IPS-NIHi7 (cell line): ENCODE data around the gene SLC6A12.

Experiments
- DNase-seq: peaks from one replicate; pipeline ENCODE4 v3.0.0; 2012; ENCODE audit warnings: mixed read lengths; ENCODE audit errors: extremely low spot score

Gene SLC6A12

GRCh38 chr12:163406-163986, 50.5 kb downstream of the SLC6A12 start:
- DNase-seq, result no peak

DNA sequence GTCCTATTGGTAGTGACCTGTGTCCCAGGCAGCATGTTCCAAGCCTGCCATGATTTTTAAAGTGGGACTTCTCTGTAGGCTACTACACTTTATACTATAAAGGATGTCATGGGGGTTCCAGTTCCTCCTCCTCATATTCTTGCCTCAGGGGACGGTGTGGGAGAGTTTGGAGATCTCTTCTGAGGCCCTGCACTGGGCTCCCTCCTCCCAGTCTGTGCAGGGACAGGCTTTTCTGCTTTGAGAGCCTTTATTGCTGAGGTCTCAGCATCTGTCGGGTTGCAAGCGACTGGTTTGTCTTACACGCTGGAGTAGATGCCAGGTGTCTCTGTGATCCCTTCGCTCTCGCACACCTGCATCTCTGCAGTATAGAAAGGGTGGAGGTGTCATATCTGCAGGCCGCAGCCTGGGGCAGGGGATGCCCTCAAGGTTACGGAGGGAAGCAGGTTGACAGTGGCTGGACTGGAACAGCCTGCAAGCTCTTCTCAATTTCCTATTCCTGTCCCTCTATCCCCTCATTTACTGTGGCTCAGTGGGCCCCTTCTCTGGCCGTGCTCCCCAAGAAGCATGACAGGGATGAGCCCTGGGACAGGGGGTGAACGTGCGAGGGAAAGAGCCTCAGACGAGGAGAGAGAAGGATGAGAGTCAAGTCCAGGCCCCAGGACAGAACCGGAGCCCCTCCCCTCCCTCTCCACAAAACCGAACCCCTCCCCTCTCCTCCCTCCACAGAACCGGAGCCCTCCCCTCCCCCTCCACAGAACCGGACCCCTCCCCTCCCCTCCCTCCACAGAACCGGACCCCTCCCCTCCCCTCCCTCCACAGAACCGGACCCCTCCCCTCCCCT, 51.3 kb downstream of the SLC6A12 start:
- no peak for DNase-seq

DNA sequence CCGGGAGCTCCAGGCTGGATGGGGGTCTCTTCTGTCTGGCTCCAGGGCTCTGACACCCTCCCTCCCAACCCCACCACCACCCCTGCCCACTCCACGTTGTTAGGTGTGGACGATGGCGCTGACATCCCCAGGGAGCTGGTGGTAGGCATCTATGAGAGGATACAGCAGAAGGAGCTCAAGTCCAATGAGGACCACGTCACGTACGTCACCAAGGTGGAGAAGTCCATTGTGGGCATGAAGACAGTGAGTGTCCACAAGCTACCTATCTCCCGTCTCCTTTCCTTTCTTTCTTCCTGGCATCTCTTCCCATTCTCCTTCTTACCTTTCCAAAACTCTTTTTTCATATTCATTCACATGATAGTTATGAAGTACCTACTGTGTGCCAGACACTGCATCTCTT, 52.1 kb downstream of the SLC6A12 start:
- DNase-seq, result no peak

DNA sequence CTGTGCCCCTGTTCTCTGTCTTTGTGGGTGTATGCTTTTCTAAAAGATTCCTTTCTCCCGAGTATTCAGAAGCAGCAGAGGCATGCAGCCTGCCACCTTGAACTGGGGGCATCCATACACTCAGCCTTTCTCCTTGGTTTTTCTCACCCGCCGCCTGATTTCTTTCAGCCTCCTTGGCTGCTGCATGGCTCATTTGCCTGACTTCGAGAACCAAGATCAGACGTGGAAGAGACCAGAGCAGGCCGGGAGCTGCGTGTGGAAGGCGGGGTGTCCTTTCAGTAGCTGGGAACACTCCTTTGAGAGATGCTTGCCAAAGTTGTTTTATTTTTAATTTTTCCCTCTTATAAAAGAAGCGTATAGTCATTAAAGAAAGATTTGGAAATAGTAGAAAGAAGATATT, 53.1 kb downstream of the SLC6A12 start:
- DNase-seq, result no peak

- DNase-seq, result no peak
Measured at GRCh38 chr12:159156-159782, 54.7 kb downstream of the SLC6A12 start.

GRCh38 chr12:157644-158043, 56.3 kb downstream of the SLC6A12 start:
- no peak for DNase-seq

- DNase-seq, result no peak
Measured at GRCh38 chr12:156945-157344, 57.0 kb downstream of the SLC6A12 start.

DNA sequence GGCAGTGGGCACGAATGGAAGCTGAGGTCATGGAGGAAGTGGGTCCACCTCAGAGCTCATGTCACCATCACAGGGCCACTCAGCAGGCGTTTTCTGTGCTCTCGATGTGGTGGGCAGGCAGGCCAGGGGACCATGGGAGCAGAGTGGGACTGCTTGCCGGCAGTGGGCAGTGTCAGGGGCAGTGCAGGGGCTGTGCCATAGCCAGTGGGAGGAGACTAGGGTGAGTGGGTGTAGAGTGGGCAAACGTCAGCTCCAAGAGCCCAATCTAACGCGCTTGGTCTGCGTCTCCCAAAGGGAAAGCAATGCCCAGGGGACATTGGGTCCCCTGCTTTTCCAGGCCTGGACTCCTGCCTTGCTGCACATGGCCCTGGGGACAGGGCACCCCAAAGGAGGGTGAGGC, 58.3 kb downstream of the SLC6A12 start:
- no peak for DNase-seq

DNA sequence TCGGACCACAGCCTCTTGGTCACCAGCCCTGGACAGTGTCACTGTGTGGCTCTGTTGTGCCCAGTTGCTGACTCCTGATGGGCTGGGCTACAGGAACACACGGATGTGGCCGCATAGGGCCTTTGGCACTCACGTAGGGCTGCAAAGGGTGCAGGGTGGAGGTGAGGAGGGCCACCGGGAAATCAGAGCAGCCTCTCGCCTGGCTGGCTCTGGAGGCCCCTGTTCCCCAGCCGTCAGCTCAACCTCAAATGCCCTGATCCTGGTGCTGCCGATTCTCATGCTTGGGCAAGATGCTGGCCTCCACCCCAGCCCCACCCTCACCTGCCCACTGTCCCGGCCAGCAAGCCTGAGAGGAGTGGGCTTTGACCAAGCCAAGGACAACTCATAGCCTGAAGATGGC, 59.0 kb downstream of the SLC6A12 start:
- DNase-seq, result no peak

DNA sequence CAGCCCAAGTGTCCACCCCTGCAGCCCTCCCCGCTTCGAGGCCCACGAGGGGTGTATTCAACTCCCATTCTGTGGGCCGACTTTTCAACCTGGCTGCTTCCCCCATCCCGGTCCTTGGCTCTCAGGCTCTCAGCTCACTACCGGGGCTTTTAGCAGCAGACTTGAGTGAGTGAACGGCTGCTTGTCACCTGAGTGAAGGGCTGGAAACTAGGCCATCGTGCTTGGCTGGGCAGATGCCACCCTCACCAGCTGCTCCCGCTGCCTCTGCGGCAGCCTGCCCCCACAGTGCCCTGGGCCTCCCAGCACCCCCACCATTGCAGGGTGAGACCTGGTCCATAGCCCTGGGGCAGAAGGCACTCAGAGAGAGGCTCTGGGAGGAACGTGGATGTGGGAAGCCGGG, 59.9 kb downstream of the SLC6A12 start:
- no peak for DNase-seq

- peak; percentile 94 for DNase-seq
Measured at GRCh38 chr12:153080-153746, 60.7 kb downstream of the SLC6A12 start.

GRCh38 chr12:152440-152839, 61.5 kb downstream of the SLC6A12 start:
- DNase-seq, result no peak

DNA sequence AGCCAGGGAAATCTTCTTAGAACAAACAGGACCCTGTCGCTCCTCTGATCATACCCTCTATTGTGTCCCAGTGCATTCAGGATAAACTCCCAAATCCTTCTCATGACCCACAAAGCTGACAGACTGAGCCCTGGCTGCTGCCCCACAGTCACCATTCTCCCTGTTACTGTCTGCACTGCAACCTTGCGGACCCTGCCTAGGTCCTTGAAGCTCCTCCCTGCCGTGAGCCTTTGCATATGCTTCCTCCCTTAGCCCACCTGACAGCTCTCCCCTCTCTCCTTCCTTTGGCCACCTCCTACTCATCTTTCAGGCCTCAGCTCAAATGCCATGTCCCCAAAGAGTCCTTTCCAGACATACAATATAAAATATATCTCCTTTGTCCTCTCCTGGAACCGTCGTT, 62.4 kb downstream of the SLC6A12 start:
- no peak for DNase-seq

GRCh38 chr12:148676-149416, 65.1 kb downstream of the SLC6A12 start:
- no peak for DNase-seq

GRCh38 chr12:147242-147641, 66.7 kb downstream of the SLC6A12 start:
- no peak for DNase-seq

DNA sequence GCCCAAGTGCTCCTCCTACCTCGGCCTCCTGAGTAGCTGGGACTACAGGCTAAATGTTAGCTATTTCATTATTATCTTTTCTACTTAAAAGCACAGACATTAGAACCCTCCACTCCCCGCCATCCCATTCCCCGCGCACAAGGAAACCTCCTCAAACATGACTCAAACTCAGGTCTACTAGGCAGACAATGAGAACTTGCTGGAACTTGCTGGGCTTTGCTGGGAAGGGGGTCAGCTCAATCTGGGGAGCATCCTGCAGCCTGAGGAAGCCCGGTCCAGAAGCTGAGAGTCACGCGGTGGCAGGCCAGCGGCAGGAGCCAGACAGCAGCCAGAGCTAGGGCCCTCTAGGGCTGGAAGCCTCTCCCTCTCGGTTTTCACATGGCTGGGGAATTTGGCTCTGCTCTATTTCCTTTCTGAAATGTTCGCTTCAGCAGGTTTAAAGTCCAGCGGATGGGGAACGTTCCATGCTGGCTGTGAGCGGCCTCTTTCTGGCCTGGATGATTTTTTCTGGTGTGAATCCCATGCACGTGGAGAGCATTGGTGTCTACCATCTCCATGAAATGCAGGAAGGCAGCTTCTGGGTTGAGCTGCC, 68.5 kb downstream of the SLC6A12 start:
- DNase-seq, result no peak

DNA sequence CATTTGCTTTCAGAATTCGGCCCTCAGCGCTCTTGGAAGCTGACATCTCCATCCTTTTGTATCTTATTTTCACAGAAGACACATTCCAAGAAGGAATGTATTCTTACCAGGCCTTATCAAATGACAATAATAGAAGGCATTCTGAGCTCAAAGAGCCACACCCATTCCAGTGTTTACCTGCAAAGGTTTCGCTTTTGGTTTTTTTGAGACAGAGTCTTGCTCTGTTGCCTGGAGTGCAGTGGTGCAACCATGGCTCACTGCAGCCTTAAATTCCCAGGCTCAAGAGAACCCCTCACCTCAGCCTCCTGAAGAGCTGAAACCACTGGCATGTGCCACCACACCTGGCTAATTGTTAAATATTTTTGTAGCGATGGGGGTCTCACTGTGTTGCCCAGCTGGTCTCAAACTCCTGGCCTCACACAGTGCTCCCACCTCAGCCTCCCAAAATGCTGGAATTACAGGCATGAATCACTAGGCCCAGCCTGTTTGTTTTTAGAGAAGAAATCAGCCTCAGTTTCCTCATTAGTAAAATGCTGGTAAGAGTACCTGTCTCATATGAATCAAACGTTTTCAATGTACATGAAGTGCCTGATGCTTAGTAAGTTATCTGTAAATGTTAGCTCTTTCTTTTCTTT, 69.2 kb downstream of the SLC6A12 start:
- DNase-seq, result no peak

GRCh38 chr12:143964-144649, 69.8 kb downstream of the SLC6A12 start:
- no peak for DNase-seq

DNA sequence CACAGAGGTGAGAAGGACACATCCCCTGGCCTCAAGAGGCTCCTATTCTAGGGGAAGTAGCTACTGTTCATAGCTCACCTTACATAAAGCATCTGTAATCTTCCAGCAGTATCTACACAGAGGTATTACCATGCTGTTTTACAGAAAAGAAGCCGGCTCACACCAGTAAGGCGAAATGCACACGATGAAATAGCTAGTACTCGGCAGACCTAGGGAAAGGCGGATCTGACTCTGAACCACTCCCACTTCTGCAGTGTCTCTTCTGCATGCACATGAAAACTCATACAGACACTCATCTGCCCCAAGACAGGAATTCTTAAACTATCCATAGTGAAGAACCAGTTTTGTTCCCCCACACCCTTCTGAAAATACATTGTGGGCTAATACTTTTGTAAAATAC, 73.8 kb downstream of the SLC6A12 start:
- no peak for DNase-seq
